H1 (cell line): Measurements from ENCODE around the gene CYB561A3. TPM values are rescaled to one million over a fixed set of nuclear protein-coding genes. Genes with fewer than 3 reads are reported as not detected.

Experiments used
- CTCF ChIA-PET: fragments of 300-600 bp; sonication (Branson Sonifier 250); formaldehyde crosslinking; loops from one replicate; lab custom pipeline; 2021; ENCODE audit not compliant: partially characterized antibody; lab: Charles Lee
- POLR2A ChIA-PET: fragments of 300-600 bp; sonication (Branson Sonifier 250); formaldehyde crosslinking; loops from one replicate; lab custom pipeline; 2021; ENCODE audit warnings: inconsistent platforms; ENCODE audit not compliant: partially characterized antibody; lab: Charles Lee
- DNase-seq, 2 experiments: peaks; one replicate each; pipeline versions ENCODE4 v3.0.0 to v3.0.0-alpha.2; 2010 to 2022; ENCODE audit warnings: low spot score in 2 of 2, low read depth in 1 of 2, mixed read lengths in 1 of 2
- FAIRE-seq: peaks from 2 replicates; lab custom pipeline; 2011; peaks lifted over from hg19 to GRCh38; lab: Jason Lieb, UNC
- H2AFZ ChIP-seq: 2 replicates; pipeline ENCODE4 v1.8.1; 2012; ENCODE audit warnings: low read length, inconsistent platforms
- H2AK5ac ChIP-seq: 2 replicates; pipeline ENCODE4 v1.6.1; 2013; ENCODE audit warnings: low read depth, low read length
- H2BK120ac ChIP-seq: replicated peaks from 2 replicates; pipeline ENCODE3; 2013; ENCODE audit warnings: low read depth, low read length, inconsistent platforms
- H2BK12ac ChIP-seq: 2 replicates; pipeline ENCODE4 v1.6.1; 2013; ENCODE audit warnings: low read depth, low read length
- H2BK15ac ChIP-seq: 2 replicates; pipeline ENCODE4 v1.6.1; 2013; ENCODE audit warnings: low read length
- H2BK20ac ChIP-seq: 2 replicates; pipeline ENCODE4 v1.6.1; 2013; ENCODE audit warnings: low read length
- H2BK5ac ChIP-seq: 2 replicates; pipeline ENCODE4 v1.6.1; 2013; ENCODE audit warnings: low read depth, low read length
- H3K14ac ChIP-seq: 2 replicates; pipeline ENCODE4 v1.6.1; 2013; ENCODE audit warnings: inconsistent platforms; ENCODE audit not compliant: insufficient read length
- H3K18ac ChIP-seq: 2 replicates; pipeline ENCODE4 v1.6.1; 2013; ENCODE audit warnings: low read length; ENCODE audit errors: extremely low read depth
- H3K23ac ChIP-seq: 2 replicates; pipeline ENCODE4 v1.6.1; 2013; ENCODE audit warnings: inconsistent platforms; ENCODE audit not compliant: insufficient read length
- H3K23me2 ChIP-seq: 2 replicates; pipeline ENCODE4 v1.6.1; 2013; ENCODE audit warnings: low read depth, low read length
- H3K27ac ChIP-seq: 2 replicates; pipeline ENCODE4 v1.6.1; 2011; ENCODE audit warnings: low read depth, low read length, inconsistent platforms
- H3K27me3 ChIP-seq, 4 experiments: replicated peaks in 1 of 4; 1 replicate in 1 of 4; 2 replicates in 3 of 4; pipeline versions ENCODE4 v1.6.1 to v1.8.1; 2011 to 2013; ENCODE audit warnings: low read length in 3 of 4, mild to moderate bottlenecking in 3 of 4, inconsistent platforms in 2 of 4, mixed read lengths in 2 of 4, moderate library complexity in 1 of 4; ENCODE audit not compliant: control insufficient read depth in 3 of 4, insufficient read depth in 3 of 4; ENCODE audit errors: extremely low read depth in 1 of 4
- H3K36me3 ChIP-seq, 4 experiments: 2 replicates each; pipeline versions ENCODE4 v1.6.1 to v1.8.1; 2011 to 2013; ENCODE audit warnings: mild to moderate bottlenecking in 4 of 4, low read length in 3 of 4, moderate library complexity in 2 of 4, control low read depth in 1 of 4, inconsistent platforms in 1 of 4; ENCODE audit not compliant: insufficient read depth in 4 of 4, control insufficient read depth in 2 of 4
- H3K4ac ChIP-seq: replicated peaks from 2 replicates; pipeline ENCODE3; 2013; ENCODE audit warnings: low read length, low read depth, mixed read lengths, inconsistent platforms; ENCODE audit not compliant: insufficient read length
- H3K4me1 ChIP-seq, 4 experiments: replicated peaks in 1 of 4; 1 replicate in 1 of 4; 2 replicates in 3 of 4; pipeline versions ENCODE4 v1.6.1 to v1.8.1; 2011 to 2013; ENCODE audit warnings: low read length in 3 of 4, inconsistent platforms in 2 of 4, mixed read lengths in 1 of 4; ENCODE audit not compliant: insufficient read depth in 4 of 4, control insufficient read depth in 3 of 4
- H3K4me2 ChIP-seq, 2 experiments: 2 replicates each; pipeline versions ENCODE4 v1.6.1 to v1.8.1; 2011 to 2013; ENCODE audit warnings: low read depth in 2 of 2, low read length in 2 of 2, control low read depth in 1 of 2, inconsistent platforms in 1 of 2, mild to moderate bottlenecking in 1 of 2; ENCODE audit not compliant: insufficient read depth in 1 of 2
- H3K4me3 ChIP-seq, 4 experiments: fragments of 200-600, 300-600 bp in 1 of 4; sonication (generic), shearing (Covaris generic), sonication (Bioruptor Twin) in 1 of 4; 2 replicates each; pipeline versions ENCODE4 v1.5.1 to v1.8.1; 2011 to 2016; ENCODE audit warnings: low read length in 4 of 4, low read depth in 3 of 4, control low read depth in 2 of 4, inconsistent platforms in 2 of 4, mild to moderate bottlenecking in 2 of 4, mixed read lengths in 1 of 4, moderate library complexity in 1 of 4; ENCODE audit not compliant: insufficient read depth in 2 of 4; ENCODE audit errors: extremely low read depth in 1 of 4
- H3K56ac ChIP-seq: replicated peaks from 2 replicates; pipeline ENCODE3; 2013; ENCODE audit warnings: low read depth, mild to moderate bottlenecking, mixed read lengths, low read length, inconsistent platforms; ENCODE audit not compliant: insufficient read length
- H3K79me1 ChIP-seq: 2 replicates; pipeline ENCODE4 v1.6.1; 2013; ENCODE audit warnings: low read depth, low read length, control low read depth
- H3K79me2 ChIP-seq, 2 experiments: 2 replicates each; pipeline versions ENCODE4 v1.6.1 to v1.8.1; 2012 to 2013; ENCODE audit warnings: low read length in 2 of 2, mild to moderate bottlenecking in 2 of 2, inconsistent platforms in 1 of 2; ENCODE audit not compliant: insufficient read depth in 2 of 2, control insufficient read depth in 1 of 2
- H3K9ac ChIP-seq, 4 experiments: replicated peaks in 1 of 4; 1 replicate in 1 of 4; 2 replicates in 3 of 4; pipeline versions ENCODE4 v1.6.1 to v1.8.1; 2011 to 2013; ENCODE audit warnings: low read depth in 3 of 4, low read length in 3 of 4, control low read depth in 2 of 4, mild to moderate bottlenecking in 2 of 4, moderate library complexity in 2 of 4, inconsistent platforms in 1 of 4; ENCODE audit errors: extremely low read depth in 1 of 4
- H3K9me3 ChIP-seq, 2 experiments: 2 replicates each; pipeline versions ENCODE4 v1.6.1 to v1.8.1; 2012 to 2013; ENCODE audit warnings: mild to moderate bottlenecking in 2 of 2, moderate library complexity in 2 of 2, control low read depth in 1 of 2, inconsistent platforms in 1 of 2, low read depth in 1 of 2, low read length in 1 of 2, mixed read lengths in 1 of 2; ENCODE audit not compliant: insufficient read depth in 2 of 2
- H4K20me1 ChIP-seq, 2 experiments: replicated peaks in 1 of 2; 2 replicates each; pipeline versions ENCODE3 to v1.8.1; 2011 to 2013; ENCODE audit warnings: inconsistent platforms in 2 of 2, low read length in 2 of 2, mild to moderate bottlenecking in 1 of 2; ENCODE audit not compliant: insufficient read depth in 2 of 2, control insufficient read depth in 1 of 2
- H4K5ac ChIP-seq: 2 replicates; pipeline ENCODE4 v1.6.1; 2013; ENCODE audit warnings: low read length, low read depth, mixed read lengths, inconsistent platforms; ENCODE audit not compliant: insufficient read length
- H4K8ac ChIP-seq: 2 replicates; pipeline ENCODE4 v1.8.0; 2013; ENCODE audit warnings: mild to moderate bottlenecking, moderate library complexity, low read length, inconsistent platforms; ENCODE audit not compliant: insufficient read depth; ENCODE audit errors: extremely low read depth
- H4K91ac ChIP-seq: replicated peaks from 2 replicates; pipeline ENCODE3; 2013; ENCODE audit warnings: low read length, mixed read lengths, inconsistent platforms; ENCODE audit not compliant: insufficient read length
- BACH1 ChIP-seq: IDR thresholded peaks from 2 replicates; pipeline ENCODE4 v1.6.1; 2012; ENCODE audit warnings: low read length, improper control_type of control experiment
- CTBP2 ChIP-seq: IDR thresholded peaks from 2 replicates; pipeline ENCODE4 v1.7.0; 2011; ENCODE audit warnings: borderline replicate concordance, mild to moderate bottlenecking, moderate library complexity, mixed read lengths, low read length; ENCODE audit not compliant: insufficient read depth, insufficient read length
- EGR1 ChIP-seq: IDR thresholded peaks from 2 replicates; pipeline ENCODE4 v1.6.1; 2011; ENCODE audit warnings: low read depth, low read length, borderline replicate concordance
- FOSL1 ChIP-seq: IDR thresholded peaks from 2 replicates; pipeline ENCODE4 v1.6.1; 2011; ENCODE audit warnings: mild to moderate bottlenecking, low read depth, low read length, moderate library complexity; ENCODE audit not compliant: insufficient read depth
- HDAC2 ChIP-seq, 2 experiments: fragments of 300-600 bp in 1 of 2; sonication (generic) in 1 of 2; IDR thresholded peaks; 2 replicates each; pipeline ENCODE4 v1.6.1; 2011 to 2012; ENCODE audit warnings: low read depth in 2 of 2, low read length in 2 of 2, mild to moderate bottlenecking in 2 of 2, moderate library complexity in 2 of 2, borderline replicate concordance in 1 of 2, inconsistent platforms in 1 of 2
- HDAC6 ChIP-seq: IDR thresholded peaks from one replicate; pipeline ENCODE4 v1.7.1; 2012; ENCODE audit warnings: low read depth, mild to moderate bottlenecking, inconsistent platforms, low read length, moderate library complexity
- RNF2 ChIP-seq: fragments of 200-900, 300-1000 bp; sonication (generic); IDR thresholded peaks from 2 replicates; pipeline ENCODE4 v1.7.1; 2016; ENCODE audit warnings: borderline replicate concordance, low read depth, mild to moderate bottlenecking, antibody characterized with exemption, low read length; ENCODE audit not compliant: poor library complexity, severe bottlenecking; ENCODE audit errors: missing control alignments
- SUZ12 ChIP-seq: fragments of 200-600 bp; sonication (generic); IDR thresholded peaks from 2 replicates; pipeline ENCODE4 v1.6.1; 2012; ENCODE audit warnings: mild to moderate bottlenecking, inconsistent platforms, low read length, moderate library complexity, mixed read lengths
- TBP ChIP-seq: IDR thresholded peaks from 2 replicates; pipeline ENCODE4 v1.6.1; 2011; ENCODE audit warnings: low read depth, low read length, improper control_type of control experiment
- ZNF274 ChIP-seq: IDR thresholded peaks from 2 replicates; pipeline ENCODE4 v1.7.0; 2012; ENCODE audit warnings: low read length, borderline replicate concordance; ENCODE audit errors: extremely low read depth
- WGBS, 2 experiments: shearing (Covaris generic) in 1 of 2; methylation state at CpG; one replicate each; pipeline versions ENCODE4 v1.1.6 to v1.1.7; 2013 to 2015; ENCODE audit warnings: low lambda C conversion rate in 2 of 2, mixed read lengths in 2 of 2, inconsistent platforms in 1 of 2, low coverage in 1 of 2, missing lambda C conversion rate in 1 of 2; ENCODE audit not compliant: insufficient replicate concordance in 2 of 2, insufficient coverage in 1 of 2, insufficient read length in 1 of 2; ENCODE audit errors: extremely low coverage in 1 of 2, missing lambda C conversion rate in 1 of 2; 5-methylcytosine and 5-hydroxymethylcytosine counted together
- polyA plus RNA-seq, 7 experiments: library from polyadenylated mRNA; depleted of rRNA in 3 of 7; stranded (reverse) in 5 of 7; unstranded in 2 of 7; fragments of >200 nt in 5 of 7; fragments of 200-250 nt in 2 of 7; gene quantifications; 1 replicate in 5 of 7; 2 replicates in 1 of 7; 4 replicates in 1 of 7; pipeline versions ENCODE4 v1.2.1 to v1.2.3, GENCODE V29; 2011 to 2013; ENCODE audit warnings: missing spikeins in 2 of 7, mixed read lengths in 2 of 7
- total RNA-seq: library from RNA; stranded (reverse); fragmentation: NEBNext Ultra II Directional; extraction: Animal tissue kit (Norgen Biotek cat#: 25700); gene quantifications from 2 replicates; pipeline ENCODE4 v1.2.1, GENCODE V29; 2021

CYB561A3 gene
- total and polyA plus RNA-seq, 2 of the 8 experiments (the other 6 are each of a cell fraction or from before 2014, with no cell fraction given): 29.6 to 41.2 TPM

DNA sequence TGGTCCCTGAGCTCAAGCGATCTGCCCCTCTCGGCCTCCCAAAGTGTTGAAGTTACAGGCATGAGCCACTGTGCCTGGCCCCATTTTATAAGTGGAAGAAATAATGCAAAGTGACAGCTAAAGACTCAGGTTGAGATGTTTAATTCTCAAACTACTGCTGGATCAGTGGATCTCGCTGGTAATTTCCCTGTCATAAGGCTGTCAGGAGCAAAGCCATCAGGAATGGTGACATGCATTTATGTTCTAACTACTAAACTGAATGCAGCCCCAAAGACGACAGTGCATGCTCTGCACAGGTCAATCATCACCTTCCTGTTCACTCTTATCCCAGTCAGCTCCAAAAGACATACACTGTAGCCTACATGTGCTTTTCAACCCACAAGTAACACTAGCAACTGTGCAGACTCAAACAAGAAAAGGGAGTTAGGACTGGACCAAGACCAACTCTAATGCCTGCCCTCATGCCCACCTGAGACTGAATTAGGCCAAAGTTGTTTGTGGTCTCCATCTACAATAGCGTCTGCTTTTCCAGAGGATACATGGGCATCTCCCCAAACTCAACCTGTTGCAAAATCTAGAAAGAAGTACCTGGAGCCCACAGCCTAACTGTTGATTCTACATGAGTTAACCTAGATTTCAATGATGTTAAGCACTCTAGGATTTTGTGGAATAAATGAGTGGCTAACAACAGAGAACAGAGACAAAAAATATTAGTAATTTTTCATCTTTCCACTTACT, 45.5 kb upstream of the CYB561A3 start:
- WGBS, 2 experiments: 94% methylated on average over 5 of the region's 5 CpGs; no CpG with 5 or more reads in 1 of the 2 experiments
- H4K5ac ChIP-seq: no peak overlapping the region
- H3K9me3 ChIP-seq: no peaks in the 10 kb centered on the region
- H2BK5ac ChIP-seq: no peak overlapping the region
- no peak overlapping the region for H3K18ac ChIP-seq
- no peak overlapping the region for H3K4ac ChIP-seq
- no peak overlapping the region for H2BK15ac ChIP-seq
- no peaks in the 10 kb centered on the region for H3K27me3 ChIP-seq
- no peak overlapping the region for H2AFZ ChIP-seq
- no peak overlapping the region for H3K4me3 ChIP-seq
- no peak overlapping the region for H4K91ac ChIP-seq
- H3K4me2 ChIP-seq: no peak overlapping the region
- peaks cover 0 to 9% of the 10 kb centered on the region in 2 experiments for H4K20me1 ChIP-seq
- H3K23me2 ChIP-seq: no peaks in the 10 kb centered on the region
- ChIA-PET CTCF (interaction anchor here (0.7 to 0.9 kb wide), 3 partner anchors 21 to 203 kb away, joined by 4 to 5 read pairs (median 5); no protein-coding TSS in a partner anchor), POLR2A (interaction anchor here (0.7 to 3.6 kb wide), 10 partner anchors 11 to 59 kb away, joined by 3 to 11 read pairs (median 4); partner anchors contain the start of gene TMEM216)
- no peak overlapping the region for H2BK20ac ChIP-seq
- H3K27ac ChIP-seq: no peak overlapping the region
- no peak overlapping the region for H4K8ac ChIP-seq
- H3K56ac ChIP-seq: no peak overlapping the region
- H3K4me1 ChIP-seq: no peaks in the 10 kb centered on the region
- H3K79me1 ChIP-seq: no peaks in the 10 kb centered on the region; the same call in 1 of the 2 replicates
- no peaks in the 10 kb centered on the region for H3K79me2 ChIP-seq
- no peak overlapping the region for H2AK5ac ChIP-seq
- FAIRE-seq (no peak), DNase-seq (no peak)
- H3K14ac ChIP-seq: no peak overlapping the region
- H2BK120ac ChIP-seq: no peak overlapping the region
- H3K36me3 ChIP-seq: peaks cover 49 to 88% (median 80%) of the 10 kb centered on the region in 4 experiments
- no peak overlapping the region for H3K9ac ChIP-seq
- H2BK12ac ChIP-seq: no peak overlapping the region
- H3K23ac ChIP-seq: no peak overlapping the region
- TF ChIP-seq RNF2: no peak
- TF ChIP-seq TBP: no peak
- TF ChIP-seq ZNF274: no peak
- no peak for TF ChIP-seq FOSL1
- TF ChIP-seq SUZ12: no peak
- TF ChIP-seq HDAC6: no peak
- no peak for TF ChIP-seq BACH1
- no peak for TF ChIP-seq CTBP2
- no peak for TF ChIP-seq HDAC2 (IDR thresholded peaks at IDR 0.05; ENCODE audit: borderline replicate concordance in 1 of 2, low read depth in 2 of 2, low read length in 2 of 2)
- no peak for TF ChIP-seq EGR1
